Measurements from ENCODE around the gene ARFIP2.
A peak's percentile ranks its signal among the peaks of the same experiment; 100 is the strongest.
"Not testable (repeated sequence)": the region's sequence is repeated elsewhere in the genome, so short reads cannot be mapped to it uniquely, and the experiment has no call there.

Gene ARFIP2

GRCh38 chr11:6481012-6481923 lies at the start of gene ARFIP2, which contains the start of gene TIMM10B:
TSS of gene ARFIP2 (minus strand) at chr11:6481331. CDS start at chr11:6480421, 910 bp downstream.
TSS of gene TIMM10B (plus strand) at chr11:6481501. CDS start at chr11:6481517, 16 bp downstream.
- peak; percentile 97 for DNase-seq (ENCODE audit: low read depth)

- DNase-seq (ENCODE audit: low read depth) = no peak
Measured at GRCh38 chr11:6530848-6531247, 49.7 kb upstream of the ARFIP2 start.

- DNase-seq (ENCODE audit: low read depth) = no peak
Measured at GRCh38 chr11:6529266-6529665, 48.1 kb upstream of the ARFIP2 start.

GRCh38 chr11:6526411-6527135 lies 45.4 kb upstream of the ARFIP2 start:
- DNase-seq (ENCODE audit: low read depth) = no peak

- DNase-seq (ENCODE audit: low read depth) = peak; percentile 68
Measured at GRCh38 chr11:6523253-6523652, 42.1 kb upstream of the ARFIP2 start.

GRCh38 chr11:6521946-6522345 lies 40.8 kb upstream of the ARFIP2 start:
- not testable (repeated sequence) for DNase-seq (ENCODE audit: low read depth)

- DNase-seq (ENCODE audit: low read depth) = no peak
Measured at GRCh38 chr11:6520265-6520664, 39.1 kb upstream of the ARFIP2 start.

- no peak for DNase-seq (ENCODE audit: low read depth)
Measured at GRCh38 chr11:6516865-6517264, 35.7 kb upstream of the ARFIP2 start.

GRCh38 chr11:6505577-6506240 lies 24.6 kb upstream of the ARFIP2 start:
- DNase-seq (ENCODE audit: low read depth) = peak; percentile 70

GRCh38 chr11:6504166-6504565 lies 23.0 kb upstream of the ARFIP2 start:
- no peak for DNase-seq (ENCODE audit: low read depth)

GRCh38 chr11:6502382-6502781 lies 21.3 kb upstream of the ARFIP2 start:
- DNase-seq (ENCODE audit: low read depth) = no peak

- DNase-seq (ENCODE audit: low read depth) = no peak
Measured at GRCh38 chr11:6498544-6498943, 17.4 kb upstream of the ARFIP2 start.

- DNase-seq (ENCODE audit: low read depth) = no peak
Measured at GRCh38 chr11:6498121-6498520, 17.0 kb upstream of the ARFIP2 start.

GRCh38 chr11:6497069-6497839 lies 16.1 kb upstream of the ARFIP2 start, which contains the start of gene DNHD1:
TSS of gene DNHD1 (plus strand) at chr11:6497280. CDS start at chr11:6498216, 936 bp downstream.
- DNase-seq (ENCODE audit: low read depth) = no peak

- no peak for DNase-seq (ENCODE audit: low read depth)
Measured at GRCh38 chr11:6489306-6489705, 8.2 kb upstream of the ARFIP2 start.

GRCh38 chr11:6488821-6489220 lies 7.7 kb upstream of the ARFIP2 start:
- no peak for DNase-seq (ENCODE audit: low read depth)

- no peak for DNase-seq (ENCODE audit: low read depth)
Measured at GRCh38 chr11:6488342-6488741, 7.2 kb upstream of the ARFIP2 start.

GRCh38 chr11:6486938-6487337 lies 5.8 kb upstream of the ARFIP2 start:
- DNase-seq (ENCODE audit: low read depth) = no peak

GRCh38 chr11:6486256-6486655 lies 5.1 kb upstream of the ARFIP2 start:
- no peak for DNase-seq (ENCODE audit: low read depth)

GRCh38 chr11:6485661-6486060 lies 4.5 kb upstream of the ARFIP2 start:
- peak; percentile 88 for DNase-seq (ENCODE audit: low read depth)

- DNase-seq (ENCODE audit: low read depth) = no peak
Measured at GRCh38 chr11:6483015-6483414, 1.9 kb upstream of the ARFIP2 start.

- DNase-seq (ENCODE audit: low read depth) = no peak
Measured at GRCh38 chr11:6482441-6482840, 1.3 kb upstream of the ARFIP2 start.
